Measurements from ENCODE around the gene DLEC1.

DNA sequence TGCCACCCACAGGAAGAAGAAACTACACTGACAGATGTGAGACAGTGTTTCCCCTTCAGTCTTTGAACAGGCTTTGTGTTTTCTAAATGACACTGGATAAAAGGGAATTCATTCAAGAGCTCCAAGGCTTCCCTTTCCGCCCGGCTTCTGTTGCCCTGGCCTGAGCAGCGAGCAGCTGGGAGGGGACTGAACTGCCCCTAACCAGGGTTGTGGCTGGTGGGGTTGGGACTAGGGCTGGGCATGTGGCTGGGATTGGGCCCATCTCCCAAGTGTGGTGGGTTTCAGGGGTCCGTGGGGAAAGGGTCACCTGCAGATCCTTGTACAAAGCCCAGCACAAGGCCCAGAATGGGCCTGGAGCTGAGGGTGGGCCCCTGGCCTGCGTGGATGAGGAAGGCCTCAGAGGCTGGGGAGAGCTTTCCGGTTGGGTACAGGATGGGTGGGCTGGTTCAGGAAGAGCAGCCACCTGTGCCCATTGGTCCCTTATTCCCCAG is 38.0 kb upstream of the DLEC1 start:
- TF ChIP-seq, protein P1, sequence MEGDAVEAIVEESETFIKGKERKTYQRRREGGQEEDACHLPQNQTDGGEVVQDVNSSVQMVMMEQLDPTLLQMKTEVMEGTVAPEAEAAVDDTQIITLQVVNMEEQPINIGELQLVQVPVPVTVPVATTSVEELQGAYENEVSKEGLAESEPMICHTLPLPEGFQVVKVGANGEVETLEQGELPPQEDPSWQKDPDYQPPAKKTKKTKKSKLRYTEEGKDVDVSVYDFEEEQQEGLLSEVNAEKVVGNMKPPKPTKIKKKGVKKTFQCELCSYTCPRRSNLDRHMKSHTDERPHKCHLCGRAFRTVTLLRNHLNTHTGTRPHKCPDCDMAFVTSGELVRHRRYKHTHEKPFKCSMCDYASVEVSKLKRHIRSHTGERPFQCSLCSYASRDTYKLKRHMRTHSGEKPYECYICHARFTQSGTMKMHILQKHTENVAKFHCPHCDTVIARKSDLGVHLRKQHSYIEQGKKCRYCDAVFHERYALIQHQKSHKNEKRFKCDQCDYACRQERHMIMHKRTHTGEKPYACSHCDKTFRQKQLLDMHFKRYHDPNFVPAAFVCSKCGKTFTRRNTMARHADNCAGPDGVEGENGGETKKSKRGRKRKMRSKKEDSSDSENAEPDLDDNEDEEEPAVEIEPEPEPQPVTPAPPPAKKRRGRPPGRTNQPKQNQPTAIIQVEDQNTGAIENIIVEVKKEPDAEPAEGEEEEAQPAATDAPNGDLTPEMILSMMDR (IDR thresholded peaks at IDR 0.05): no peak
- TF ChIP-seq POLR2A (IDR thresholded peaks at IDR 0.05): no peak
